Measurements from ENCODE around the gene DUSP9.

The DUSP9 gene

DNA sequence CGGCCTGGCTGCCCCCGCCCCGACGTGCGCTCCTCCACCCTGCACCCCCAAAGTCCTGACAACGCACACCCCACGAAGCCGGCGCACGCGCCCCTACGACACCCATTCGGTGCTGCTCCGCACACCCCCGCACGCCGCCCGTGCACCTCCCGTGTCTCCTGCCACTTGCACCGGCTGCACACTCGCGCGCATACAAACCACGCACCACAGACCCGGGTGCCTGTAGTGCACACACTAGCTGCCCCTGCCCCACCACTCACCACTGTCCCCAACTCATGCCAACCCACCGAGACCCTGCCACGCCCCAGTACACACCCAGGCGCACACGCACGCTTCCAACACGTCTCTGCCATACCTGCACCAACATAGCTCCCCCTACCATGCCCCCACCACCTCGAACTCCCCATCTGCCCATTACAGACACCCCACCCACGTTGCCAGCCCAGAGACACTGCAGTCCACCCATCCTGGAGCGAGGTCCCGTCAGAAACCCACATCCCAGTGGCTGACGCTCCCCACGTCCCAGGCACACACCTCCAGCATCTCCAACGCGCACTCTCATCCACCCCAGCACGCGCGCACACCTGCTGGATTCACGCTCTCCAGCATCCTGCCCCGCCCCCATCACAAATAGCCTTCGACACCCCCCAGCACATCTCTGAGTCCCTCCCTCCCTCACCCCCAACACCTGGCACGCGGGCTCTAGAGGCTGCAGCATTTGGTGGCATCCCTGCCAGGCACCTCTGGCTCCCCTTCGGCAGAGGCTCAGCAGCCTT is 4.2 kb upstream of the DUSP9 start (continued):
- TF ChIP-seq, protein P1, sequence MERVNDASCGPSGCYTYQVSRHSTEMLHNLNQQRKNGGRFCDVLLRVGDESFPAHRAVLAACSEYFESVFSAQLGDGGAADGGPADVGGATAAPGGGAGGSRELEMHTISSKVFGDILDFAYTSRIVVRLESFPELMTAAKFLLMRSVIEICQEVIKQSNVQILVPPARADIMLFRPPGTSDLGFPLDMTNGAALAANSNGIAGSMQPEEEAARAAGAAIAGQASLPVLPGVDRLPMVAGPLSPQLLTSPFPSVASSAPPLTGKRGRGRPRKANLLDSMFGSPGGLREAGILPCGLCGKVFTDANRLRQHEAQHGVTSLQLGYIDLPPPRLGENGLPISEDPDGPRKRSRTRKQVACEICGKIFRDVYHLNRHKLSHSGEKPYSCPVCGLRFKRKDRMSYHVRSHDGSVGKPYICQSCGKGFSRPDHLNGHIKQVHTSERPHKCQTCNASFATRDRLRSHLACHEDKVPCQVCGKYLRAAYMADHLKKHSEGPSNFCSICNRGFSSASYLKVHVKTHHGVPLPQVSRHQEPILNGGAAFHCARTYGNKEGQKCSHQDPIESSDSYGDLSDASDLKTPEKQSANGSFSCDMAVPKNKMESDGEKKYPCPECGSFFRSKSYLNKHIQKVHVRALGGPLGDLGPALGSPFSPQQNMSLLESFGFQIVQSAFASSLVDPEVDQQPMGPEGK (CRISPR knock-in tag; IDR thresholded peaks at IDR 0.05; ENCODE audit: borderline replicate concordance): no peak

DNA sequence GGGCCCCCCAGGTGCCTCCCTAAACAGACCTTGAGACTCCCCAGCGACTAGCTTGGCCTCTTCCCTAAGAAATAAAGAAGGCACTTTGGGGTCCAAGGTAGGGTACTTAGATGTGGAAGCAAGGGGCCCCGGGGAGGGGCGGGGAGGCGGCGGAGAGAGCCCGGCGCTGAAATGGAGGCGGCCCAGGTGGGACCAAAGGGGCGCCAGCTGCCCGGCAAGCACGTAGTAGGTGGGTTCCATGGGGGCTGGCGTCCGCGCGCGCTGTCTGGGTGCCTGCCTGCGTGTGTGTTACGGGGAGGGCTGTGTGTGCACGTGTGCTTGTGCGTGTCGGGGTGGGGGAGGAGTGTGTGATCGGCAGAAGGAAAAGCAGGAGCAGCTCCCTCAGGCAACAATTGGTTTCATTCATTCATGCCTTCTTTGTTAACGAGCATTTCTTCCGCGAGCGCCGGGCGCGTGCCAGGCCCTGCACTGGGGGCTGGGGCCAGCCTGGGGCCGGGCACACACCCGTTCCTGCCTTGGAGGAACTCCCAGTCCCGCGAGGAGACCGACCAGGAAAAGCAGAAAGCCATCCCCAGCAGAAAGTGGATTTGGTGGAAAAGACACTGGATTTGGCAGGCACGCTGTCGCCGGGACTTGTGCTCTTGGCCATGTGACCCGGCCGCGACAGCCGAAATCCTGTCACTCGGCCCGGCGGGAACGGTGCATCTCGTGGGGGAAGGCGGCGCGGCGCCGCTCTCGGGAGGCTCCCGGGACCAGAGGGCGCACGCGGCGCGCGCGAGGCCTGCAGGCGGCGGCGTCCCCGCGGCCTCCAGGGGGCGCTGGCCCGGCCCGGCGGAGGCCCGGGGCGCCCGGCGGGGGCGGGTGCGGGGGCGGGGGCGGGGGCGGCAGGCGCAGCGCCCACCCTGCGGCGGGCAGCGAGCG is 3.3 kb upstream of the DUSP9 start:
- TF ChIP-seq PPARA (CRISPR knock-in tag; IDR thresholded peaks at IDR 0.05; ENCODE audit: borderline replicate concordance) (no peak), ZC3H10 (CRISPR knock-in tag; IDR thresholded peaks at IDR 0.05) (no peak), BACH2 (CRISPR knock-in tag; IDR thresholded peaks at IDR 0.05; ENCODE audit: borderline replicate concordance) (no peak), SNAI2 (CRISPR knock-in tag; IDR thresholded peaks at IDR 0.05) (no peak), RARB (CRISPR knock-in tag; IDR thresholded peaks at IDR 0.05) (no peak), ISL1 (CRISPR knock-in tag; IDR thresholded peaks at IDR 0.05) (no peak), GLIS3 (CRISPR knock-in tag; IDR thresholded peaks at IDR 0.05) (no peak), CSDC2 (CRISPR knock-in tag; IDR thresholded peaks at IDR 0.05) (no peak), OSR1 (CRISPR knock-in tag; IDR thresholded peaks at IDR 0.05) (no peak), ZNF8 (CRISPR knock-in tag; IDR thresholded peaks at IDR 0.05) (no peak), ZFP3 (CRISPR knock-in tag; IDR thresholded peaks at IDR 0.05) (no peak)
- TF ChIP-seq, protein P2, sequence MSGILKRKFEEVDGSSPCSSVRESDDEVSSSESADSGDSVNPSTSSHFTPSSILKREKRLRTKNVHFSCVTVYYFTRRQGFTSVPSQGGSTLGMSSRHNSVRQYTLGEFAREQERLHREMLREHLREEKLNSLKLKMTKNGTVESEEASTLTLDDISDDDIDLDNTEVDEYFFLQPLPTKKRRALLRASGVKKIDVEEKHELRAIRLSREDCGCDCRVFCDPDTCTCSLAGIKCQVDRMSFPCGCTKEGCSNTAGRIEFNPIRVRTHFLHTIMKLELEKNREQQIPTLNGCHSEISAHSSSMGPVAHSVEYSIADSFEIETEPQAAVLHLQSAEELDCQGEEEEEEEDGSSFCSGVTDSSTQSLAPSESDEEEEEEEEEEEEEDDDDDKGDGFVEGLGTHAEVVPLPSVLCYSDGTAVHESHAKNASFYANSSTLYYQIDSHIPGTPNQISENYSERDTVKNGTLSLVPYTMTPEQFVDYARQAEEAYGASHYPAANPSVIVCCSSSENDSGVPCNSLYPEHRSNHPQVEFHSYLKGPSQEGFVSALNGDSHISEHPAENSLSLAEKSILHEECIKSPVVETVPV (CRISPR knock-in tag; IDR thresholded peaks at IDR 0.05): no peak
- TF ChIP-seq, protein P3, sequence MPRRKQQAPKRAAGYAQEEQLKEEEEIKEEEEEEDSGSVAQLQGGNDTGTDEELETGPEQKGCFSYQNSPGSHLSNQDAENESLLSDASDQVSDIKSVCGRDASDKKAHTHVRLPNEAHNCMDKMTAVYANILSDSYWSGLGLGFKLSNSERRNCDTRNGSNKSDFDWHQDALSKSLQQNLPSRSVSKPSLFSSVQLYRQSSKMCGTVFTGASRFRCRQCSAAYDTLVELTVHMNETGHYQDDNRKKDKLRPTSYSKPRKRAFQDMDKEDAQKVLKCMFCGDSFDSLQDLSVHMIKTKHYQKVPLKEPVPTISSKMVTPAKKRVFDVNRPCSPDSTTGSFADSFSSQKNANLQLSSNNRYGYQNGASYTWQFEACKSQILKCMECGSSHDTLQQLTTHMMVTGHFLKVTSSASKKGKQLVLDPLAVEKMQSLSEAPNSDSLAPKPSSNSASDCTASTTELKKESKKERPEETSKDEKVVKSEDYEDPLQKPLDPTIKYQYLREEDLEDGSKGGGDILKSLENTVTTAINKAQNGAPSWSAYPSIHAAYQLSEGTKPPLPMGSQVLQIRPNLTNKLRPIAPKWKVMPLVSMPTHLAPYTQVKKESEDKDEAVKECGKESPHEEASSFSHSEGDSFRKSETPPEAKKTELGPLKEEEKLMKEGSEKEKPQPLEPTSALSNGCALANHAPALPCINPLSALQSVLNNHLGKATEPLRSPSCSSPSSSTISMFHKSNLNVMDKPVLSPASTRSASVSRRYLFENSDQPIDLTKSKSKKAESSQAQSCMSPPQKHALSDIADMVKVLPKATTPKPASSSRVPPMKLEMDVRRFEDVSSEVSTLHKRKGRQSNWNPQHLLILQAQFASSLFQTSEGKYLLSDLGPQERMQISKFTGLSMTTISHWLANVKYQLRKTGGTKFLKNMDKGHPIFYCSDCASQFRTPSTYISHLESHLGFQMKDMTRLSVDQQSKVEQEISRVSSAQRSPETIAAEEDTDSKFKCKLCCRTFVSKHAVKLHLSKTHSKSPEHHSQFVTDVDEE (CRISPR knock-in tag; IDR thresholded peaks at IDR 0.05): no peak
- TF ChIP-seq, protein P1 (CRISPR knock-in tag; IDR thresholded peaks at IDR 0.05; ENCODE audit: borderline replicate concordance): no peak
- TF ChIP-seq, protein P4, sequence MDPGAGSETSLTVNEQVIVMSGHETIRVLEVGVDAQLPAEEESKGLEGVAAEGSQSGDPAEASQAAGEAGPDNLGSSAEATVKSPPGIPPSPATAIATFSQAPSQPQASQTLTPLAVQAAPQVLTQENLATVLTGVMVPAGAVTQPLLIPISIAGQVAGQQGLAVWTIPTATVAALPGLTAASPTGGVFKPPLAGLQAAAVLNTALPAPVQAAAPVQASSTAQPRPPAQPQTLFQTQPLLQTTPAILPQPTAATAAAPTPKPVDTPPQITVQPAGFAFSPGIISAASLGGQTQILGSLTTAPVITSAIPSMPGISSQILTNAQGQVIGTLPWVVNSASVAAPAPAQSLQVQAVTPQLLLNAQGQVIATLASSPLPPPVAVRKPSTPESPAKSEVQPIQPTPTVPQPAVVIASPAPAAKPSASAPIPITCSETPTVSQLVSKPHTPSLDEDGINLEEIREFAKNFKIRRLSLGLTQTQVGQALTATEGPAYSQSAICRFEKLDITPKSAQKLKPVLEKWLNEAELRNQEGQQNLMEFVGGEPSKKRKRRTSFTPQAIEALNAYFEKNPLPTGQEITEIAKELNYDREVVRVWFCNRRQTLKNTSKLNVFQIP (CRISPR knock-in tag; IDR thresholded peaks at IDR 0.05; ENCODE audit: borderline replicate concordance, low read depth): no peak
- peak; percentile 30; the same call in 1 of the 3 replicates for ATAC-seq

DNA sequence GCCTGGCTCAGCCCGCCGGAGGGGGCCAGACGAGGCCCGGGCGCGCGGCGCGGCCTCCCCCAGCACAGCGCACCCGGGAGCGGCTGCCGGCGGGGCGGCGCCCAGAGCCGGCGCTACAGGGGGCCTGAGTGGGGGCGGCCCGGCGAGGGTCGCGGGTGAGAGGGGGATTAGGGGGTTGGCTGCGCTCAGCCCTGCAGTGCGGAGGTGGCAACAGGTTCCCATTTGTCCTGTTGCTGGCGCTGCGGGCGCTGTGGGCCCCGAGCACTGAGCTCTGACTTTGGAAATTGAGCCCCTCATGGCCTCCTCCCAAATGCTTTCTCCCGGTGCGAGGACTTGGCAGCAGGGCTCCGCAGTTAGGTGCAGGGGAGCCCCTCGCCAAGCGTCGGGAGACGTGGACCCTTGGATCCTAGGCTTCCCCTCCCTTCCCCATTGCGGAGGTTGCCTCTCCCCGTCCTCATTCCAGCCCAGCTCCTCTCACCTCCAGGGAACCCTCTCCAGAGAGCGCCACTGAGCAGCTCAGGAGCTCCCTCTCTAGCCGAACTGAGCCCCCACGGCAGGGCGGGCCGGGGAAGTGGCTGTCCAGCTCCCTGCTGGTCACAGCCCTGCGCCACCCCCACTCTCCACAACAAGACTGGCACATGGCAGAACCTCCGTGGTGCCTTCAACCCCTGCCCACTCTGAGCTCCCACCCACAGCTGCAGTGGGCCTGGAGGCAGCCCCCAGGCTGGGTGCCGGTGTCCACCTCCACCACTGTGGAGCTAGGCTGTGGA is 2.5 kb upstream of the DUSP9 start:
- ATAC-seq: no peak; the same call in 2 of the 3 replicates
- TF ChIP-seq, protein P1 (CRISPR knock-in tag; IDR thresholded peaks at IDR 0.05; ENCODE audit: borderline replicate concordance): no peak
- no peak for TF ChIP-seq SNAI2 (CRISPR knock-in tag; IDR thresholded peaks at IDR 0.05)
- TF ChIP-seq TOX (CRISPR knock-in tag; IDR thresholded peaks at IDR 0.05; ENCODE audit: borderline replicate concordance): no peak
- no peak for TF ChIP-seq ZFP30 (CRISPR knock-in tag; IDR thresholded peaks at IDR 0.05)
- TF ChIP-seq, protein P3 (CRISPR knock-in tag; IDR thresholded peaks at IDR 0.05): no peak
- TF ChIP-seq RARB (CRISPR knock-in tag; IDR thresholded peaks at IDR 0.05): no peak

Measured in SK-N-SH treated with all-trans-retinoic acid at 6 μM for 48 hours (cell line).